ENCODE data around the gene PPT2. TPM values are rescaled to one million over a fixed set of nuclear protein-coding genes. Genes with fewer than 3 reads are reported as not detected.

The PPT2 gene
- total RNA-seq, 4 donors from 2014 or later: 36.6 to 220 (median 56.9) TPM

- intact Hi-C loops (cut with DNase I; ENCODE audit: low total_unique reads): no loop called here
- H3K4me3 ChIP-seq (ENCODE audit: low read depth, poor library complexity, severe bottlenecking): peak overlapping the region; percentile 17
- 0 to 1% methylated on average over 20 of the region's 20 CpGs for WGBS, 2 donors
- TF ChIP-seq POLR2A (IDR thresholded peaks at IDR 0.05) (no peak), CTCF (IDR thresholded peaks at IDR 0.05) (no peak)
- no peak for DNase-seq (ENCODE audit: low spot score in 2 of 2)
Observed at GRCh38 chr6:32177183-32177787, 23.3 kb downstream of the PPT2 start.

- peak within 1 kb of the TSS; percentile 50 for H3K4me3 ChIP-seq (ENCODE audit: low read depth, poor library complexity, severe bottlenecking)
- peak; percentile 99 for DNase-seq (ENCODE audit: low spot score in 2 of 2)
- intact Hi-C loops (cut with DNase I; ENCODE audit: low total_unique reads): no loop called here
- TF ChIP-seq CTCF (IDR thresholded peaks at IDR 0.05) (no peak), POLR2A (IDR thresholded peaks at IDR 0.05) (no peak)
- 0 to 1% methylated on average over 33 of the region's 33 CpGs for WGBS, 2 donors
Observed at GRCh38 chr6:32177788-32178546, 24.0 kb downstream of the PPT2 start, which contains the start of gene RNF5. RNF5 (plus strand) TSS chr6:32178405; CDS start chr6:32178512, 107 bp downstream.

- peak overlapping the region; percentile 50 for H3K4me3 ChIP-seq (ENCODE audit: low read depth, poor library complexity, severe bottlenecking)
- peak in 1 of 2 donors; percentile 94 for DNase-seq (ENCODE audit: low spot score in 2 of 2)
- no peak for TF ChIP-seq CTCF (IDR thresholded peaks at IDR 0.05)
- TF ChIP-seq POLR2A (IDR thresholded peaks at IDR 0.05): no peak
- intact Hi-C loops (cut with DNase I; ENCODE audit: low total_unique reads): no loop called here
- 3 to 4% methylated on average over 24 of the region's 24 CpGs for WGBS, 2 donors
Observed at GRCh38 chr6:32178547-32179440, 24.9 kb downstream of the PPT2 start.

GRCh38 chr6:32179766-32180405 lies 25.9 kb downstream of the PPT2 start:
- no peak for DNase-seq (ENCODE audit: low spot score in 2 of 2)
- 67 to 72% methylated on average over 10 of the region's 10 CpGs for WGBS, 2 donors
- TF ChIP-seq POLR2A (IDR thresholded peaks at IDR 0.05): no peak
- TF ChIP-seq CTCF (IDR thresholded peaks at IDR 0.05): no peak
- intact Hi-C loops (cut with DNase I; ENCODE audit: low total_unique reads): no loop called here
- no peak overlapping the region for H3K4me3 ChIP-seq (ENCODE audit: low read depth, poor library complexity, severe bottlenecking)

GRCh38 chr6:32181148-32181702 lies 27.3 kb downstream of the PPT2 start:
- no peak for DNase-seq (ENCODE audit: low spot score in 2 of 2)
- no peak overlapping the region for H3K4me3 ChIP-seq (ENCODE audit: low read depth, poor library complexity, severe bottlenecking)
- TF ChIP-seq POLR2A (IDR thresholded peaks at IDR 0.05) (no peak), CTCF (IDR thresholded peaks at IDR 0.05) (no peak)
- 89 to 92% methylated on average over 15 of the region's 15 CpGs for WGBS, 2 donors
- intact Hi-C loops (cut with DNase I; ENCODE audit: low total_unique reads): no loop called here
